NK-92 treated with Interleukin-12 subunit alpha and Interleukin-12 subunit beta, amount 100 ng/mL, for 24 hours (cell line): Measurements from ENCODE around the gene FRK.
"Not testable (repeated sequence)": the region's sequence is repeated elsewhere in the genome, so short reads cannot be mapped to it uniquely, and the experiment has no call there.

Source experiments
- DNase-seq: peaks from one replicate; lab custom pipeline; 2025; lab: John Stamatoyannopoulos, UW

Gene FRK

GRCh38 chr6:116004841-116005815 lies 55.6 kb downstream of the FRK start:
- no peak for DNase-seq

DNA sequence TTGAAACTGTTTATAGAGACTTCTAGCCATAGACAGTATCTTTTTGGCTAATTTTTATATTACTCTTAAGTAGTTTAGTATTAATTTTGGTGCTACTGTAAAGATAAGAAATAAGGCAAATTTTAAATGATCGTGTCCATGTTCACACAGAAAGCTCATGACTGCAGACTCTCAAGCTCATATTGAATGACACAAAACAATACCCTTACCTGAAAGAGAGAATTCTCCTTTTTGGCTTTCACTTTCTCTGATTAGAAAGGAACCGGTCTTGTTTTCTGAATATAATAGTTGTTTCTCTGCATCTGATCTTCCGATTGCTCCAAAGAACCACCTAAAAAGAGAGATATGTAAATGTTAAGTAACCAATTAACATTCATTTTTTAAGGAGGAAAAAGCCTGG lies 57.0 kb downstream of the FRK start:
- DNase-seq: no peak

- no peak for DNase-seq
These were observed 57.9 kb downstream of the FRK start for GRCh38 chr6:116002756-116003155.

DNA sequence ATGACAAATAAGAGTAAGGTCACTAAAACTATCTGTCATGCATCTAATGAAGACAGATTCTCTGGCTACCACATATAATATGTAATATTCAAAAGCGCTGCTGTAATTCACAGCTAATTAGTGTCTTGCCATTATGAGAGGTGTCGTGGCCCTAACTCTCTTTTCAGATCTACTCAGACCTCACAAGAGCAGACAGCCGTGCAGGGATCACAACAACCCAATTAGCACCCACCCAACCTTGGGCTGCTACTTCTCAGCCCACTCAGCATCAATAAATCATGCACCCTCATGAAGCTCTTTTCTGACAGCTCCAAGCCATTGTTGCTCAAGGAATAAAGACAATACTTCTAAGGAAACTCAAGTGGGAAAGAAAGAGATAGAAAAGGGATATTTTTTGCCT lies 61.5 kb downstream of the FRK start:
- no peak for DNase-seq

DNA sequence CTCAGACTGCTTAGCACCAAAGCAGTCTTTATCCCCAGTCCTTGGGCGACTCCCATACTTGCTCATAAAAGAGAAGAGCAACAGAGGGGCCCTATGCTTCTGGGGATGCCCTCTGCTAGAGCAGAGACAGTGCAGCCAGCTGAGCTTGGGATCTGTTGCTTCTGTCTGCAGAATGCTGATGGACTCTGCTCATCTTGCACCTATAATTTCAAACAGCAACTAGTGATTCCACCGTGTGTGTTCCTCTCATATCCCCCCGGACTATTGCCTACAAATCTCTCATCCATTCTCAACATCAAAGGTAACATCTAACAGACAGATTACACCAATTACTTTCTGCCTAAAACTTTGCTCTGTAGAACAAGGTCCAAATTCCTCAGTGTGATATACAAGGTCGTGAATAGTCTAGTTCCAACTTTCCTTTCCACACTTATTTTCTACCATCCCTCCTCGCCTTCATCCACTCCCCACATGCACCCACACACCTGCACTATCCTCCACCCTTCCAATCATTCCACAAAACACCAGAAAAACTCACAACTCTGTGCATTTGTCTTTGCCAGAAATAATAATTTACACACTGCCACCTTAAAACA lies 62.6 kb downstream of the FRK start:
- no peak for DNase-seq

GRCh38 chr6:115986026-115986425 lies 74.7 kb downstream of the FRK start:
- DNase-seq: no peak

GRCh38 chr6:115984809-115985208 lies 75.9 kb downstream of the FRK start:
- DNase-seq: no peak

GRCh38 chr6:115983998-115984397 lies 76.7 kb downstream of the FRK start:
- DNase-seq: no peak

- DNase-seq: no peak
These were observed 78.2 kb downstream of the FRK start for GRCh38 chr6:115982453-115982852.

GRCh38 chr6:115977220-115977619 lies 83.5 kb downstream of the FRK start:
- DNase-seq: no peak

- no peak for DNase-seq
These were observed 84.3 kb downstream of the FRK start for GRCh38 chr6:115976321-115976870.

DNA sequence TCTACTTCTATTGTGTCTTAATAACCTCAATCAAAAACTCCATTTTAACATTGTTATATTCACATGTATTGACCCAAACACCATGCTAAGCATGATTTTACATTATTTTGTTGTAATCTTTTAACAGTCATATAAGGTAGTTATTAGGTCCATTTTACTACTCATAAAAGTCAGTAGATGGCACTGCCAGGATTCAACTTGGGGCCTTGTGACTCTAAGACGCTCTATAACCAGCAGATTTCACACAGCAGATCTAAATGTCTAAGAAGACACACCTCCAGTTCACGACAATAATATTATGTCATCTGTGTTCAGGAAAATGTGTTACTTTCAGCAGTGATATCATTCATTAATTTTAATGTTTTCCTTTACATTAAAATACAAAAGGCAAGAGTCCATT lies 88.0 kb downstream of the FRK start:
- no peak for DNase-seq

- no peak for DNase-seq
These were observed 88.9 kb downstream of the FRK start for GRCh38 chr6:115971785-115972184.

- DNase-seq: no peak
These were observed 90.8 kb downstream of the FRK start for GRCh38 chr6:115969930-115970273.

GRCh38 chr6:115969207-115969929 lies 91.3 kb downstream of the FRK start:
- no peak for DNase-seq

GRCh38 chr6:115960286-115960685 lies 100.4 kb downstream of the FRK start:
- not testable (repeated sequence) for DNase-seq

DNA sequence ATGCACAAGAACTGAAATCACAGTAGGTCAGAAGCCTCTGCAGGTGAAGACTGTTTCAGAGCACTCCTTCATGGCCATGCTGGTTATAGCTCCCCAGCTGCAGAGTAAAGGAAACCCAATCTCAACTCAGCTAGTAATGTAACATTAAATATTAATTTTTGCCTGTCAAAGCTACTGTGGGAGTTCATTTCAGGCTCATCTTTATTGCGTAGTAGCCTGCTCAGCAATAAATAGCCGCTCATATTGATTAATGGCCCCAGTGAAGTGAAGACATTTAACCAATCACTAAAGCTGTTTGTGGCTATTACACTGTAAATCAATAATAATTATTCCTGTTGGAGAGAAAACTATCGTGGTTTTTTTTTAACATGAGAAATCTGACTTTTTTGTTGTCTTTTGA lies 101.7 kb downstream of the FRK start:
- no peak for DNase-seq

DNA sequence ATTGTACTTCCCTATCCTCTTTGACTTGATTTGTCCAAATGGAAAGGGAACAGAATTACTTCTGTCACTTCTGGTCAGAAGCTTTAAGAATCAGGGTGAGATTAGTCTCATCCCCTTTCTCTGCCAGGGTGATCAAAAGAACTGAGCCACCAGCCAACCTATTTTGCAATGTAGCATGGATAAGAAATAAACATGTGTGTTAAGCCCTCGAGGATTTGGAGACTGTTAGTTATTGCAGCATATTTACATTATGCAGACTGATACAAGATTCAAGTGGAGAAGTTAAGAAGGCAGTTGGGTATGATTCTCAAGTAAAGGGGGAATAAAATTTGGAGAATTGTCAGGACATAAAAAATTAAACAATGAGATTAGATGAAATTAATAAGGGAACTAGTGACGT lies 106.0 kb downstream of the FRK start:
- DNase-seq: no peak

DNA sequence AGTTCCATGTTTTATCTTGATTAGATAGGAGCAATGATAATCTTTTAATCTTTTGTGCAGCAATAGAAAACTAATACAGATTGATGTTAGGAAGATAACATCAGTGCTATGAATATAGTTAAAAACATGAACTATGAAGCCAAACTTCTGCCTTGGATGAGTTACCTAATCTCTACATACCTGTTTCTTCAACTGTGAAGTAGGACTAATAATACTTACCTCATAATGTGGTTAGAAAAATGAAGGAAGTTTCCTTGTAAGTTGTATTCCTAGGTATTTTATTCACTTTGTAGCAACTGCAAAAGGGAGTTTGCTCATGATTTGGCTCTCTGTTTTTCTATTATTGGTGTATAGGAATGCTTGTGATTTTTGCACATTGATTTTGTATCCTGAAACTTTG lies 111.9 kb downstream of the FRK start:
- DNase-seq: no peak

GRCh38 chr6:115947966-115948541 lies 112.6 kb downstream of the FRK start:
- DNase-seq: no peak

DNA sequence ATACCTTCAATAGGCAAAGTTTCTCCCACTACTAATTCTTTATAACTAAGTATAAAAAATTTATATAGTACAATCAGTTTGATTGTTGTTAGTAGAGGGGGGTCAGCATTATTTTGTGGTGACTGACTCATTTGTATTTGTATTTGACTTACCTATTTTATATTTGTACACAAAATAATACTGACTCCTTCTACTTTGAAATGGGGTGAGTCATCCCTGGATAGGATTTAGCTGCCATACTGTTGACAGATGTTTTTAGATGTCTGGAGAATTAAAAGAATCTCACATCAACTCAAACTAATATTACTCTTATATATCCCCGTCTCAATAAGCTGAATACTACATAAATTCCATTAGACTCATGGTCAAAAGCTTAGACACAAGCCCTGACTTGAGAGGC lies 114.9 kb downstream of the FRK start:
- no peak for DNase-seq

DNA sequence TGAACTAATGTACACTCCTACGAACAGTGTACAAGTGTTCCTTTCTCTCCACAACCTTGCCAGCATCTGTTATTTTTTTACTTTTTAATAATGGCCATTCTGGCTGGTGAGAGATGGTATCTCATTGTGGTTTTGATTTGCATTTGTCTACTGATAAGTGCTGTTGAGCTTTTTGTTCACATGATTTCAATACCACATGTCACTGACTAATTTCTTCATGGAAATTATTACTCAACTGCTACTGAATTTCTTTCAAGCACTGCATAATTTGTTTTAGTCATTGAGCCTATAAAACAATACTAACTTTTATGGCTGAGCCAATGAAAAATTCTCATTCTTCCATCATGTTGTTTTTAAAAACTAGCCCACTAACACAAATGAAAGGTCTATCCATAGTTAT lies 115.4 kb downstream of the FRK start:
- DNase-seq: no peak
